ENCODE measurements around the gene RIOK1. TPM values are rescaled to one million over a fixed set of nuclear protein-coding genes. Genes with fewer than 3 reads are reported as not detected.

Gene RIOK1
- total and polyA plus RNA-seq, 2 of the 8 experiments (the other 6 are each of a cell fraction or from before 2014, with no cell fraction given), result 11.8 to 26.9 TPM

DNA sequence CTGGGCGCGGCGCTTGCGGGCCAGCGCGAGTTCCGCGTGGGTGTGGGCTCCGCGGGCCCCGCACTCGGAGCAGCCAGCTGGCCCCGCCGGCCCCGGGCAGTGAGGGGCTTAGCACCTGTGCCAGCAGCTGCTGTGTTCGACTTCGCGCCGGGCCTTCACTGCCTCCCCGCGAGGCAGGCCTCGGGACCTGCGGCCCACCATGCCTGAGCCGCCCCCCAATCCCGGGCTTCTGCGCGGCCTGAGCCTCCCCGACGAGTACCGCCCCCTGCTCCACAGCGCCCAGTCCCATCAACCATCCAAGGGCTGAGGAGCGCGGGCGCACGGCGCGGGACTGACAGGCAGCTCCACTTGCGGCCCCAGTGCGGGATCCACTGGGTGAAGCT lies 36.2 kb downstream of the RIOK1 start (continued):
- TF ChIP-seq CHD7 (IDR thresholded peaks at IDR 0.05; ENCODE audit: insufficient replicate concordance, low read length), result no peak
- TF ChIP-seq TAF7 (optimal IDR thresholded peaks at IDR 0.05; ENCODE audit: borderline replicate concordance, low read depth, low read length), result no peak
- no peak for TF ChIP-seq PHF8 (conservative IDR thresholded peaks at IDR 0.05; ENCODE audit: low read depth, low read length)
- no peak for TF ChIP-seq SIN3A (conservative IDR thresholded peaks at IDR 0.05 in 1 of 2, IDR thresholded peaks at IDR 0.05 in 1 of 2; ENCODE audit: low read depth in 1 of 2, low read length in 2 of 2)
- no peak for TF ChIP-seq NRF1 (IDR thresholded peaks at IDR 0.05; ENCODE audit: low read depth, low read length)
- no peak for TF ChIP-seq SP4 (IDR thresholded peaks at IDR 0.05; ENCODE audit: low read length)

Measured in H1 (cell line).